Activated naive CD4-positive, alpha-beta T cell treated with anti-CD3 and anti-CD28 coated beads, Interleukin-2, amount 50 U/mL, for 24 hours (primary cell): Measurements from ENCODE around the gene PHACTR1.

Experiments used
- H3K27ac Mint-ChIP-seq: one replicate; pipeline ENCODE4 v1.8.0; 2021; ENCODE audit warnings: mild to moderate bottlenecking, mixed read lengths
- H3K27me3 Mint-ChIP-seq: one replicate; pipeline ENCODE4 v1.8.0; 2021; ENCODE audit warnings: mixed read lengths
- H3K36me3 Mint-ChIP-seq: one replicate; pipeline ENCODE4 v1.8.0; 2021; ENCODE audit warnings: mixed read lengths
- H3K4me1 Mint-ChIP-seq: one replicate; pipeline ENCODE4 v1.8.0; 2021; ENCODE audit warnings: mixed read lengths
- H3K4me3 Mint-ChIP-seq: one replicate; pipeline ENCODE4 v1.8.0; 2021; ENCODE audit warnings: mild to moderate bottlenecking, mixed read lengths
- H3K9me3 Mint-ChIP-seq: one replicate; pipeline ENCODE4 v1.8.0; 2021; ENCODE audit warnings: mixed read lengths

Gene PHACTR1

GRCh38 chr6:13096084-13096483, 379.5 kb downstream of the PHACTR1 start:
- no peak overlapping the region for H3K27ac Mint-ChIP-seq
- H3K36me3 Mint-ChIP-seq: no peaks in the 10 kb centered on the region
- H3K4me3 Mint-ChIP-seq: no peak overlapping the region
- H3K4me1 Mint-ChIP-seq: no peaks in the 10 kb centered on the region
- H3K27me3 Mint-ChIP-seq: peaks cover 6% of the 10 kb centered on the region
- no peaks in the 10 kb centered on the region for H3K9me3 Mint-ChIP-seq

- Mint-ChIP-seq H3K4me3 (no peak overlapping the region), H3K4me1 (no peaks in the 10 kb centered on the region), H3K36me3 (no peaks in the 10 kb centered on the region), H3K27me3 (peaks cover 9% of the 10 kb centered on the region), H3K27ac (no peak overlapping the region), H3K9me3 (no peaks in the 10 kb centered on the region)
Measured at GRCh38 chr6:13097454-13097853, 380.9 kb downstream of the PHACTR1 start.

GRCh38 chr6:13098006-13098405, 381.4 kb downstream of the PHACTR1 start:
- no peaks in the 10 kb centered on the region for H3K36me3 Mint-ChIP-seq
- H3K4me3 Mint-ChIP-seq: no peak overlapping the region
- no peaks in the 10 kb centered on the region for H3K9me3 Mint-ChIP-seq
- peaks cover 11% of the 10 kb centered on the region for H3K27me3 Mint-ChIP-seq
- H3K4me1 Mint-ChIP-seq: no peaks in the 10 kb centered on the region
- no peak overlapping the region for H3K27ac Mint-ChIP-seq

- H3K9me3 Mint-ChIP-seq: no peaks in the 10 kb centered on the region
- H3K4me1 Mint-ChIP-seq: no peaks in the 10 kb centered on the region
- H3K36me3 Mint-ChIP-seq: no peaks in the 10 kb centered on the region
- H3K4me3 Mint-ChIP-seq: no peak overlapping the region
- H3K27ac Mint-ChIP-seq: no peak overlapping the region
- peaks cover 11% of the 10 kb centered on the region for H3K27me3 Mint-ChIP-seq
Measured at GRCh38 chr6:13098793-13099570, 382.4 kb downstream of the PHACTR1 start.

- Mint-ChIP-seq H3K27ac (no peak overlapping the region), H3K36me3 (no peaks in the 10 kb centered on the region), H3K9me3 (no peaks in the 10 kb centered on the region), H3K4me3 (no peak overlapping the region), H3K4me1 (no peaks in the 10 kb centered on the region), H3K27me3 (peaks cover 11% of the 10 kb centered on the region)
Measured at GRCh38 chr6:13099771-13100170, 383.2 kb downstream of the PHACTR1 start.

GRCh38 chr6:13101409-13101808, 384.8 kb downstream of the PHACTR1 start:
- Mint-ChIP-seq H3K4me1 (no peaks in the 10 kb centered on the region), H3K27ac (no peak overlapping the region), H3K36me3 (no peaks in the 10 kb centered on the region), H3K27me3 (peaks cover 11% of the 10 kb centered on the region), H3K4me3 (no peak overlapping the region), H3K9me3 (no peaks in the 10 kb centered on the region)

- Mint-ChIP-seq H3K9me3 (no peaks in the 10 kb centered on the region), H3K4me3 (no peak overlapping the region), H3K27me3 (peaks cover 11% of the 10 kb centered on the region), H3K36me3 (no peaks in the 10 kb centered on the region), H3K27ac (no peak overlapping the region), H3K4me1 (no peaks in the 10 kb centered on the region)
Measured at GRCh38 chr6:13101985-13102384, 385.4 kb downstream of the PHACTR1 start.

- no peaks in the 10 kb centered on the region for H3K36me3 Mint-ChIP-seq
- H3K4me3 Mint-ChIP-seq: no peak overlapping the region
- H3K27me3 Mint-ChIP-seq: peaks cover 10% of the 10 kb centered on the region
- no peak overlapping the region for H3K27ac Mint-ChIP-seq
- no peaks in the 10 kb centered on the region for H3K9me3 Mint-ChIP-seq
- no peaks in the 10 kb centered on the region for H3K4me1 Mint-ChIP-seq
Measured at GRCh38 chr6:13103169-13103568, 386.6 kb downstream of the PHACTR1 start.

- no peaks in the 10 kb centered on the region for H3K36me3 Mint-ChIP-seq
- H3K9me3 Mint-ChIP-seq: peaks cover 4% of the 10 kb centered on the region
- H3K27ac Mint-ChIP-seq: no peak overlapping the region
- H3K4me3 Mint-ChIP-seq: no peak overlapping the region
- no peaks in the 10 kb centered on the region for H3K4me1 Mint-ChIP-seq
- H3K27me3 Mint-ChIP-seq: peaks cover 10% of the 10 kb centered on the region
Measured at GRCh38 chr6:13105139-13105538, 388.6 kb downstream of the PHACTR1 start.

- Mint-ChIP-seq H3K4me3 (no peak overlapping the region), H3K27me3 (peaks cover 23% of the 10 kb centered on the region)
Measured at GRCh38 chr6:13112921-13113320, 396.4 kb downstream of the PHACTR1 start.

GRCh38 chr6:13113376-13113775, 396.8 kb downstream of the PHACTR1 start:
- H3K4me3 Mint-ChIP-seq: no peak overlapping the region
- no peak overlapping the region for H3K27ac Mint-ChIP-seq
- H3K27me3 Mint-ChIP-seq: peaks cover 23% of the 10 kb centered on the region
- H3K4me1 Mint-ChIP-seq: no peaks in the 10 kb centered on the region
- H3K9me3 Mint-ChIP-seq: peaks cover 20% of the 10 kb centered on the region
- H3K36me3 Mint-ChIP-seq: no peaks in the 10 kb centered on the region

More at GRCh38 chr6:13112921-13113320, 396.4 kb downstream of the PHACTR1 start:
- H3K9me3 Mint-ChIP-seq: peaks cover 20% of the 10 kb centered on the region
- H3K27ac Mint-ChIP-seq: no peak overlapping the region
- no peaks in the 10 kb centered on the region for H3K4me1 Mint-ChIP-seq
- no peaks in the 10 kb centered on the region for H3K36me3 Mint-ChIP-seq

- H3K27me3 Mint-ChIP-seq: peaks cover 25% of the 10 kb centered on the region
- H3K4me3 Mint-ChIP-seq: no peak overlapping the region
- peaks cover 20% of the 10 kb centered on the region for H3K9me3 Mint-ChIP-seq
- no peak overlapping the region for H3K27ac Mint-ChIP-seq
- no peaks in the 10 kb centered on the region for H3K4me1 Mint-ChIP-seq
- no peaks in the 10 kb centered on the region for H3K36me3 Mint-ChIP-seq
Measured at GRCh38 chr6:13113981-13114593, 397.5 kb downstream of the PHACTR1 start.

- no peak overlapping the region for H3K27ac Mint-ChIP-seq
- H3K36me3 Mint-ChIP-seq: no peaks in the 10 kb centered on the region
- peaks cover 24% of the 10 kb centered on the region for H3K27me3 Mint-ChIP-seq
- H3K9me3 Mint-ChIP-seq: peaks cover 8% of the 10 kb centered on the region
- no peak overlapping the region for H3K4me3 Mint-ChIP-seq
- H3K4me1 Mint-ChIP-seq: no peaks in the 10 kb centered on the region
Measured at GRCh38 chr6:13116155-13116554, 399.6 kb downstream of the PHACTR1 start.

GRCh38 chr6:13117570-13117969, 401.0 kb downstream of the PHACTR1 start:
- Mint-ChIP-seq H3K4me3 (no peak overlapping the region), H3K27ac (no peak overlapping the region), H3K4me1 (no peaks in the 10 kb centered on the region), H3K36me3 (no peaks in the 10 kb centered on the region), H3K9me3 (no peaks in the 10 kb centered on the region), H3K27me3 (peaks cover 17% of the 10 kb centered on the region)

GRCh38 chr6:13119549-13119948, 403.0 kb downstream of the PHACTR1 start:
- no peaks in the 10 kb centered on the region for H3K9me3 Mint-ChIP-seq
- H3K4me3 Mint-ChIP-seq: no peak overlapping the region
- H3K4me1 Mint-ChIP-seq: no peaks in the 10 kb centered on the region
- peaks cover 15% of the 10 kb centered on the region for H3K27me3 Mint-ChIP-seq
- no peaks in the 10 kb centered on the region for H3K36me3 Mint-ChIP-seq
- no peak overlapping the region for H3K27ac Mint-ChIP-seq
